Measurements from ENCODE around the gene ACADS.

ACADS gene

GRCh38 chr12:120733574-120733973 is 7.9 kb downstream of the ACADS start:
- DNase-seq = no peak

- no peak for DNase-seq
Measured at GRCh38 chr12:120734210-120734609, 8.6 kb downstream of the ACADS start.

GRCh38 chr12:120735181-120735580 is 9.6 kb downstream of the ACADS start:
- no peak for DNase-seq

GRCh38 chr12:120736404-120737331 is 11.0 kb downstream of the ACADS start:
- no peak for DNase-seq

- DNase-seq = no peak
Measured at GRCh38 chr12:120737557-120738251, 12.1 kb downstream of the ACADS start.

GRCh38 chr12:120738252-120739030 is 12.8 kb downstream of the ACADS start:
- DNase-seq = no peak

GRCh38 chr12:120739031-120739762 is 13.6 kb downstream of the ACADS start:
- DNase-seq = no peak

- no peak for DNase-seq
Measured at GRCh38 chr12:120739821-120740613, 14.4 kb downstream of the ACADS start.

GRCh38 chr12:120740871-120741270 is 15.2 kb downstream of the ACADS start:
- DNase-seq = no peak

- no peak for DNase-seq
Measured at GRCh38 chr12:120741476-120742421, 16.1 kb downstream of the ACADS start.

- no peak for DNase-seq
Measured at GRCh38 chr12:120744922-120745493, 19.4 kb downstream of the ACADS start.

- no peak for DNase-seq
Measured at GRCh38 chr12:120748242-120748641, 22.6 kb downstream of the ACADS start.

GRCh38 chr12:120749256-120749655 is 23.6 kb downstream of the ACADS start:
- DNase-seq = no peak

GRCh38 chr12:120750806-120751205 is 25.2 kb downstream of the ACADS start:
- no peak for DNase-seq

- no peak for DNase-seq
Measured at GRCh38 chr12:120751389-120751788, 25.8 kb downstream of the ACADS start.

- no peak for DNase-seq
Measured at GRCh38 chr12:120754792-120755191, 29.2 kb downstream of the ACADS start.

- no peak for DNase-seq
Measured at GRCh38 chr12:120755269-120755668, 29.6 kb downstream of the ACADS start.

GRCh38 chr12:120757226-120757742 is 31.7 kb downstream of the ACADS start:
- DNase-seq = no peak

- DNase-seq = no peak
Measured at GRCh38 chr12:120757949-120758348, 32.3 kb downstream of the ACADS start.

All from central memory CD4-positive, alpha-beta T cell (primary cell).